Astrocyte (in vitro differentiated cells and primary cell): Measurements from ENCODE around the gene PDE4A. TPM values are rescaled to one million over a fixed set of nuclear protein-coding genes. Genes with fewer than 3 reads are reported as not detected.
A peak's percentile ranks its signal among the peaks of the same experiment; 100 is the strongest.
"Not testable (repeated sequence)": the region's sequence is repeated elsewhere in the genome, so short reads cannot be mapped to it uniquely, and the experiment has no call there.

Experiments
- DNase-seq: peaks from one replicate; pipeline ENCODE4 v3.0.0-alpha.2; 2010; ENCODE audit warnings: low read depth
- FAIRE-seq: peaks from 2 replicates; lab custom pipeline; 2011; peaks lifted over from hg19 to GRCh38; lab: Jason Lieb, UNC
- H2AFZ ChIP-seq: 2 replicates; pipeline ENCODE4 v1.6.0; 2012; ENCODE audit warnings: low read depth, low read length, inconsistent platforms
- H3K27ac ChIP-seq: 2 replicates; pipeline ENCODE4 v1.5.1; 2011; ENCODE audit warnings: low read depth, low read length, inconsistent platforms
- H3K27me3 ChIP-seq: 2 replicates; pipeline ENCODE4 v1.6.0; 2011; ENCODE audit warnings: low read length, inconsistent platforms; ENCODE audit not compliant: insufficient read depth
- H3K36me3 ChIP-seq: 2 replicates; pipeline ENCODE4 v1.5.1; 2011; ENCODE audit warnings: low read length, inconsistent platforms; ENCODE audit not compliant: insufficient read depth
- H3K4me1 ChIP-seq: 2 replicates; pipeline ENCODE4 v1.5.1; 2011; ENCODE audit warnings: low read length, inconsistent platforms; ENCODE audit not compliant: insufficient read depth
- H3K4me2 ChIP-seq: 2 replicates; pipeline ENCODE4 v1.6.0; 2012; ENCODE audit warnings: low read length, inconsistent platforms
- H3K4me3 ChIP-seq: 2 replicates; pipeline ENCODE4 v1.5.1; 2011; ENCODE audit warnings: low read depth, mild to moderate bottlenecking, low read length, inconsistent platforms; ENCODE audit not compliant: insufficient read depth
- H3K79me2 ChIP-seq: 2 replicates; pipeline ENCODE4 v1.6.0; 2012; ENCODE audit warnings: mild to moderate bottlenecking, low read length, inconsistent platforms; ENCODE audit not compliant: insufficient read depth
- H3K9ac ChIP-seq: 2 replicates; pipeline ENCODE4 v1.6.0; 2012; ENCODE audit warnings: mild to moderate bottlenecking, low read length, inconsistent platforms
- H3K9me3 ChIP-seq: 2 replicates; pipeline ENCODE4 v1.5.1; 2012; ENCODE audit warnings: low read depth, mild to moderate bottlenecking, low read length, inconsistent platforms; ENCODE audit not compliant: insufficient read depth
- H4K20me1 ChIP-seq: 2 replicates; pipeline ENCODE4 v1.6.0; 2012; ENCODE audit warnings: low read length, inconsistent platforms; ENCODE audit not compliant: insufficient read depth
- H3K27ac Mint-ChIP-seq: one replicate; pipeline ENCODE4 v1.8.0; 2021; ENCODE audit warnings: mild to moderate bottlenecking, mixed read lengths; ENCODE audit not compliant: unreplicated experiment
- H3K27me3 Mint-ChIP-seq: one replicate; pipeline ENCODE4 v1.8.0; 2021; ENCODE audit warnings: low read depth, mixed read lengths; ENCODE audit not compliant: unreplicated experiment
- H3K36me3 Mint-ChIP-seq: one replicate; pipeline ENCODE4 v1.8.0; 2021; ENCODE audit warnings: low read depth, mixed read lengths; ENCODE audit not compliant: unreplicated experiment
- H3K4me1 Mint-ChIP-seq: one replicate; pipeline ENCODE4 v1.8.0; 2021; ENCODE audit warnings: low read depth, mixed read lengths; ENCODE audit not compliant: unreplicated experiment
- H3K4me3 Mint-ChIP-seq: one replicate; pipeline ENCODE4 v1.8.0; 2021; ENCODE audit warnings: mild to moderate bottlenecking, moderate library complexity, mixed read lengths; ENCODE audit not compliant: unreplicated experiment
- H3K9me3 Mint-ChIP-seq: one replicate; pipeline ENCODE4 v1.8.0; 2021; ENCODE audit warnings: mild to moderate bottlenecking, mixed read lengths; ENCODE audit not compliant: unreplicated experiment
- EZH2 ChIP-seq: IDR thresholded peaks from 2 replicates; pipeline ENCODE4 v1.6.1; 2012; ENCODE audit warnings: mild to moderate bottlenecking, low read length, inconsistent platforms; ENCODE audit not compliant: insufficient read depth
- total RNA-seq: library from RNA; stranded (reverse); gene quantifications from 2 replicates; pipeline ENCODE4 v1.2.1, GENCODE V29; 2021
- TF ChIP-seq, protein P1 (sequence below): IDR thresholded peaks from 2 replicates; pipeline ENCODE4 v1.5.1; 2011; ENCODE audit warnings: low read depth, mild to moderate bottlenecking, inconsistent platforms, low read length, moderate library complexity; ENCODE audit not compliant: insufficient read depth

The PDE4A gene
- total RNA-seq, 1 donor from 2014 or later, result 3.2 TPM

DNA sequence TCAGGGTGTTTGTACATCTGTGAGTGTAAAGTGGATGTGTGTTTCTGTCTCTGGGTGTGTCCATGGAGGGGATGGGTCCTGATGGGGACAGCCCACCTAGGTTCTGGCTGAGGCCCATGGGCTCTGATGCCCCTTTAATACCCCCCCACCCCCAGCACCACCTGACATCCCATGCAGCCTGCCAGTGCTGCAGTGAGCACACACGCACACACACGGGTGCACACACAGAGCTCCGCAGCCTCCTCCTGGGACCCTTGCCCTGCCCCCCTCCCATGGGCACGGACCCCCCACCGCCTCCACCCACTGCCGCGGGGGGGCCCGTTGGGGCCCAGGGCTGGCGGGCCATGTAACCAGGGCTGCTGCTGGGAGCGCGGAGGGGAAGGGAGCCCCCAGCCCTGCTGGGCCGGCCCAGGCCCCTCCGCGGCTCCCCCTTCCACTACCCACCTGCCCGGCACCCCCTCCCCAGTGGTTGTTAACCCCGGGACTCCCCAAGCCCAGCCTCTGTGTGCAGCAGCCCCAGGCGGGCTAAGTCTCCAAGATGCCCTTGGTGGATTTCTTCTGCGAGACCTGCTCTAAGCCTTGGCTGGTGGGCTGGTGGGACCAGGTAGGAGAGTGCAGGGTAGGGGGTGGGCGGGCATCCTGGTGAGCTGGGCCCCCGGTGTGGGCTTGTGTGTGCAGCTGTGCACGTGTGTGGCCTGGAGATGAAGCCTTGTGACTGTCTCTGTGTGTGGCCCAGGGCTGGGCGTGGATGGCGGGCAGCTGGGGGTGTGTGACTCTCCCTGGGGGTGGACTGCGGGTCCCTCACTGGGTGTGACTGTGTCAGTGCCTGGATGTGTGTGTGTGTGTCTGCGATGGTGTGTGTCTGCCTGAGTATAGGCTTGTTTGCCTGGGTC lies 32.6 kb downstream of the PDE4A start:
- H3K9me3 Mint-ChIP-seq, result no peaks in the 10 kb centered on the region
- H3K27ac ChIP-seq, result no peak overlapping the region
- no peak overlapping the region for H3K27ac Mint-ChIP-seq
- no peaks in the 10 kb centered on the region for H3K9me3 ChIP-seq
- H4K20me1 ChIP-seq, result peaks cover 21% of the 10 kb centered on the region
- DNase-seq (no peak), FAIRE-seq (no peak)
- H3K4me3 ChIP-seq, result no peak overlapping the region
- H3K4me1 ChIP-seq, result no peaks in the 10 kb centered on the region
- H3K4me1 Mint-ChIP-seq, result peaks cover 3% of the 10 kb centered on the region
- H3K36me3 ChIP-seq, result no peaks in the 10 kb centered on the region
- TF ChIP-seq, protein P1, sequence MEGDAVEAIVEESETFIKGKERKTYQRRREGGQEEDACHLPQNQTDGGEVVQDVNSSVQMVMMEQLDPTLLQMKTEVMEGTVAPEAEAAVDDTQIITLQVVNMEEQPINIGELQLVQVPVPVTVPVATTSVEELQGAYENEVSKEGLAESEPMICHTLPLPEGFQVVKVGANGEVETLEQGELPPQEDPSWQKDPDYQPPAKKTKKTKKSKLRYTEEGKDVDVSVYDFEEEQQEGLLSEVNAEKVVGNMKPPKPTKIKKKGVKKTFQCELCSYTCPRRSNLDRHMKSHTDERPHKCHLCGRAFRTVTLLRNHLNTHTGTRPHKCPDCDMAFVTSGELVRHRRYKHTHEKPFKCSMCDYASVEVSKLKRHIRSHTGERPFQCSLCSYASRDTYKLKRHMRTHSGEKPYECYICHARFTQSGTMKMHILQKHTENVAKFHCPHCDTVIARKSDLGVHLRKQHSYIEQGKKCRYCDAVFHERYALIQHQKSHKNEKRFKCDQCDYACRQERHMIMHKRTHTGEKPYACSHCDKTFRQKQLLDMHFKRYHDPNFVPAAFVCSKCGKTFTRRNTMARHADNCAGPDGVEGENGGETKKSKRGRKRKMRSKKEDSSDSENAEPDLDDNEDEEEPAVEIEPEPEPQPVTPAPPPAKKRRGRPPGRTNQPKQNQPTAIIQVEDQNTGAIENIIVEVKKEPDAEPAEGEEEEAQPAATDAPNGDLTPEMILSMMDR, result no peak
- TF ChIP-seq EZH2, result no peak
- H3K9ac ChIP-seq, result no peak overlapping the region
- H3K4me2 ChIP-seq, result no peak overlapping the region
- peaks cover 2% of the 10 kb centered on the region for H3K27me3 ChIP-seq
- peaks cover 4% of the 10 kb centered on the region for H3K36me3 Mint-ChIP-seq
- no peaks in the 10 kb centered on the region for H3K79me2 ChIP-seq
- H2AFZ ChIP-seq, result no peak overlapping the region
- no peak overlapping the region for H3K4me3 Mint-ChIP-seq
- H3K27me3 Mint-ChIP-seq, result peaks cover 22% of the 10 kb centered on the region

DNA sequence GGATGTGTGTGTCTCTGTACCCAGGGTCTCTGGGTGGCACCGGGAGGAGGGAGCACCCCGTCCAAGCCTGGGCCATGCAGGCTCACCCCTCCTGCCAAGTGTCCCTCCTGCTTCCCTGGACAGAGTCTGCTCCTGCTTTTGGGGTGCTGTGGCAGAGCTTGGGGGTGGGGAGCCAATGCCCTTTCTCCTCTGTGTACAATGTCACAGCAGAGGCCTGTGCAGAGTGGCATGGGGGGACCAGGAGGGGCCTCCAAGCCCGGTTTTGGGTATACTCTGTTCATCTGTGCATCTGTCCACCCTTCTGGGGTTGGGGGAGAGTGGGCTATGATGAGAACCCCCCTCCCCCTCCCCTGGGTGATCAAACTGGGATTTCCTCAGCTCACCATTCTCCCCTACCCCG lies 33.5 kb downstream of the PDE4A start:
- FAIRE-seq (no peak), DNase-seq (no peak)
- H3K4me3 Mint-ChIP-seq, result no peak overlapping the region
- Histone ChIP-seq H3K79me2 (no peaks in the 10 kb centered on the region), H3K4me3 (no peak overlapping the region), H3K9ac (no peak overlapping the region), H3K36me3 (no peaks in the 10 kb centered on the region), H4K20me1 (peaks cover 21% of the 10 kb centered on the region), H2AFZ (no peak overlapping the region), H3K4me2 (no peak overlapping the region), H3K4me1 (peaks cover 3% of the 10 kb centered on the region), H3K9me3 (no peaks in the 10 kb centered on the region), H3K27me3 (peaks cover 2% of the 10 kb centered on the region), H3K27ac (no peak overlapping the region)
- peaks cover 3% of the 10 kb centered on the region for H3K4me1 Mint-ChIP-seq
- H3K36me3 Mint-ChIP-seq, result peaks cover 4% of the 10 kb centered on the region
- TF ChIP-seq, protein P1, result no peak
- no peak for TF ChIP-seq EZH2
- no peak overlapping the region for H3K27ac Mint-ChIP-seq
- no peaks in the 10 kb centered on the region for H3K9me3 Mint-ChIP-seq
- peaks cover 19% of the 10 kb centered on the region for H3K27me3 Mint-ChIP-seq

DNA sequence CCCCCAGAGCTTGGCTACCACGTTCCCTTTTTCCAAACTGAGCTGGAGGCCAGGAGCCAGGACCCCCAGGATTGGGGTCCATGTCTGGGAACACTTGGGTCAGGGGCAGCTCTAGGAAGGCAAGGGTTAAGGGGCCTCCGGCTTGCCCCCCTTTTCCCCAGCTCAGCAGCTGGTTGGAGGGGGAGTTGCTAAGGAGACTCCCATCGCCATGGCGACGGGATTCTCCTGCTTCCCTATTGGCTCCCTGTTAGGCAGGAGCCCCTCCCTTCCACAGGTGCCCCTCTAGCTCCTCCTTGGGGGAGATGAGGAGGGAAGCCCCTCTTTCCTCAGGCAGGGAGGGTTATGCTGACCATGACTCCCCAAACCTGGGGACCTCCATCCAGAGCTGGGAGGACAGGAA lies 33.9 kb downstream of the PDE4A start:
- no peak for FAIRE-seq
- Histone ChIP-seq H4K20me1 (peaks cover 21% of the 10 kb centered on the region), H2AFZ (no peak overlapping the region), H3K4me1 (peaks cover 3% of the 10 kb centered on the region), H3K4me2 (no peak overlapping the region), H3K4me3 (no peak overlapping the region), H3K27ac (no peak overlapping the region), H3K27me3 (peaks cover 2% of the 10 kb centered on the region), H3K79me2 (no peaks in the 10 kb centered on the region), H3K36me3 (no peaks in the 10 kb centered on the region), H3K9ac (no peak overlapping the region), H3K9me3 (no peaks in the 10 kb centered on the region)
- no peak overlapping the region for H3K4me3 Mint-ChIP-seq
- no peak overlapping the region for H3K27ac Mint-ChIP-seq
- peaks cover 16% of the 10 kb centered on the region for H3K27me3 Mint-ChIP-seq
- H3K4me1 Mint-ChIP-seq, result peaks cover 3% of the 10 kb centered on the region
- TF ChIP-seq EZH2, result no peak
- TF ChIP-seq, protein P1, result no peak
- no peak for DNase-seq
- H3K9me3 Mint-ChIP-seq, result no peaks in the 10 kb centered on the region
- H3K36me3 Mint-ChIP-seq, result peaks cover 4% of the 10 kb centered on the region

DNA sequence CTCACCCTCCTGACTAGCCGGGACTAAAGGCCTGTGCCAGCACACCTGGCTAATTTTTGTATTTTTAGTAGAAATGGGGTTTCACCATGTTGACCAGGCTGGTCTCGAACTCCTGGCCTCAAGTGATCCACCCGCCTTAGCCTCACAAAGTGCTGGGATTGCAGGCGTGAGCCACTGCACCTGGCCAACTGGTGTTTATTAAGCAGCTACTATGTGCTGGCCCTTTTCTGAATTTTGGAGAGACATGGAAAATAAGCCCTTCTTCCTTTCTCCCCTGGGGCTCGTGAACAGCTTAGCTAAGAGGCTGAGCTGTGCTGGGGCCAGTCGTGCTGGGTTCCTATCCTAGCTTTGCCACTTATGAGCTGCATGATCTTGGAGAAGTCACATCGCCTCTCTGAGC lies 38.4 kb downstream of the PDE4A start:
- not testable (repeated sequence) for H3K36me3 Mint-ChIP-seq, H3K36me3 ChIP-seq, DNase-seq, H3K4me3 ChIP-seq, H3K9ac ChIP-seq, H3K9me3 Mint-ChIP-seq, H2AFZ ChIP-seq, H3K4me3 Mint-ChIP-seq, H3K4me1 Mint-ChIP-seq, H3K27ac ChIP-seq, H3K4me1 ChIP-seq, H3K9me3 ChIP-seq, FAIRE-seq, H3K4me2 ChIP-seq, H3K27me3 ChIP-seq, H3K79me2 ChIP-seq, H3K27me3 Mint-ChIP-seq, H4K20me1 ChIP-seq
- H3K27ac Mint-ChIP-seq, result peak overlapping the region; percentile 41
